MV-4-11 (cell line): ENCODE measurements around the gene FABP6.
"Not testable (repeated sequence)": the region's sequence is repeated elsewhere in the genome, so short reads cannot be mapped to it uniquely, and the experiment has no call there.

Experiments used
- DNase-seq: peaks from one replicate; lab custom pipeline; 2025; lab: John Stamatoyannopoulos, UW

The FABP6 gene, protein sequence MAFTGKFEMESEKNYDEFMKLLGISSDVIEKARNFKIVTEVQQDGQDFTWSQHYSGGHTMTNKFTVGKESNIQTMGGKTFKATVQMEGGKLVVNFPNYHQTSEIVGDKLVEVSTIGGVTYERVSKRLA

GRCh38 chr5:160229190-160229742 is at the start of gene FABP6:
TSS of gene FABP6 (plus strand) at chr5:160229506. CDS start at chr5:160229558, 52 bp downstream.
- no peak for DNase-seq

- no peak for DNase-seq
Observed at GRCh38 chr5:160180931-160181330, 48.4 kb upstream of the FABP6 start.

- DNase-seq = peak; percentile 43
Observed at GRCh38 chr5:160181965-160182622, 47.2 kb upstream of the FABP6 start.

DNA sequence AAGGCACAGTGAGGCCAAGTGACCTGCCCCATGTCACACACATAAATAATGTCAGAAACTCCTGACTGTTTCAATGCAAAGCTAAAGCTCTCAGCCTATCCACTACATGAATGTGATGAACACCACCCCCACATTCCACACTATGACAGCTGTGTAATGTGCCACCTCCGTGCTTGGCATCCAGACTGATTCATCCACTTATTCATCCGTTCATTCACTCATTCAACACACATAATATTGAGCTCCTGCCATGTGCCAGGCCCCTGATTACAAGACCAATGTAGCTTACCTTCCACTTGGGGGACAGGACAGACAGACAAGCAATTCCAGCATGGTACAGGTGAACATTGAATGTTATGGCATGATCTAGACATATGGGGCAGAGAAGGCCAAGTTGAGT is 46.2 kb upstream of the FABP6 start:
- DNase-seq = no peak

GRCh38 chr5:160185626-160186360 is 43.5 kb upstream of the FABP6 start:
- DNase-seq = peak; percentile 71

DNA sequence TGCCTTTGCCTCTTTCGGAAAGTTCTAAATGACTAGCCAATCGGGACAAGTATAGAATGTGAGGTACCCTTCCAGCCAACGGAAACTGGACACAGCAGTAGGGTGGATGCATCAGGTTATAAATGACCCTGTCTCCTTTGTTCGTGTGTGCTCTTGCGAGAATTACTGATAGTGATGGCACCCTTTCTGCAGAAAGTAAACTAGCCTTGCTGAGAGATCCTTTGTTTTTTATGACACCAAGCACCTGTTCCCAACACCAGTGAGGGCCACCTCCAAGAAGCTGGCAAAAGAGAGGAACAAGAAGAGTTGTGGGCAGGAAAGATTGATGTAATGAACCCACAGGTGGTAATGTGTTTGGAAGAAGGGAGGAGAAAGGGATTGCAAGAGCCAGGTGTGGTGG is 42.8 kb upstream of the FABP6 start:
- DNase-seq = no peak

DNA sequence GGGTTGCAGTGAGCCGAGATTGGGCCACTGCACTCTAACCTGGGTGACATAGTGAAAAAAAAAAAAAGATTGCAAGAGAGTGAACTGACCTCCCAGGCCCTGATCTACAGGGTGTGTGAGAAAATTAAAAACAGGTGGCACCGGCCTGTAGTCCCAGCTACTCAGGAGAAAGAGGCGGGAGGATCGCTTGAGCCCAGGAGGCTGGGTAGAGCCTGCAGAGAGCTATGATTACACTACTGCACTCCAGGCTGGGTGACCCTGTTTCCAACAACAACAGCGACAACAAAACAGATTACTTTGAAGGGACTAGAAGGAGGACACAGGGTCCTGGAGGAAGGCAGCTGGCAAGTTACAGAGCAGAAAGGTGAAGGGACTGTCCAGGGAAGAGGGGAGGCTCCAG is 42.2 kb upstream of the FABP6 start:
- no peak for DNase-seq

DNA sequence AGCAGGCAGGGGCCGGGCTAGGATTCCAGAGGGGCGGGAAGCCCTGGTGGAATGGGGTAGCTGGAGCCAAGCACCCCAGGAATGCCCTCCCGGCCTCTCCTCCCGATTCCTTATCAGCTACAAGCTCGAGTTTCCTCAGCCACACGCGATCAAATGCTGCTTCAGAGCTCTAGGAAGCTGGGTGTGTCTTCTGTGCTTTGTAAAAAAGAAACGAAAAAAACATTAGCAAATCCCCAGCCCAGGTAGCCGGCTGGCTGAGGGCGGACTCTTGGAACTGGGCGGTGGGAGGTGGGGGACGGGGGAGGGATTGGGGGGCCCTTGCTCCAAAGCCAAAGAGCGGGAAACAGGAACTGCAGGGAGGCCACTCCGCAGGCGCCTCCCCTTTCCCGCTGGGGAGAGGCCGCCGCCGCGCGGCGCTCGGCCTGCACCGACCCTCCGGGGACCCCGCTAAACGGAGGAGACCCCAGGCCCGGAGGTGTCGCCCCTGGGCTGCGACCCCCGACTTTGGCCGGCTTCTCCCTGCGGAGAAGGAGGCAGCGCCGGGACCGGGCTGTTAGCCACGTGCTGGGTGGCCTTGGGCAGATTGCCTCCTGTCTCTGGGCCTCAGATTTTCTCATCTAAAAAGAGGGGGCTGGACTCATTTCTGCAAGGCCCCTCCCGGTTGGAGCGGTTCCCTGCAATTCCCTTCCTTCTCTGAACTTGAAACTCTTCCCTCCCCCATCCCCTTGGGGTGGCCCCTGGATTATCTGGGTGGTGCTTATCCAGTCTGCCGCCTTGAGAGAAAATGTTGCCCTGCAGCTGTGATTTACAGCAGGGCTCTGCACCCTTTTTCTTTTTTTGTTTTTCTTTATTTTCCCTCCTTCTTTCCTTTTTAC is 40.9 kb upstream of the FABP6 start:
- no peak for DNase-seq

- DNase-seq = no peak
Observed at GRCh38 chr5:160192424-160192823, 36.9 kb upstream of the FABP6 start.

DNA sequence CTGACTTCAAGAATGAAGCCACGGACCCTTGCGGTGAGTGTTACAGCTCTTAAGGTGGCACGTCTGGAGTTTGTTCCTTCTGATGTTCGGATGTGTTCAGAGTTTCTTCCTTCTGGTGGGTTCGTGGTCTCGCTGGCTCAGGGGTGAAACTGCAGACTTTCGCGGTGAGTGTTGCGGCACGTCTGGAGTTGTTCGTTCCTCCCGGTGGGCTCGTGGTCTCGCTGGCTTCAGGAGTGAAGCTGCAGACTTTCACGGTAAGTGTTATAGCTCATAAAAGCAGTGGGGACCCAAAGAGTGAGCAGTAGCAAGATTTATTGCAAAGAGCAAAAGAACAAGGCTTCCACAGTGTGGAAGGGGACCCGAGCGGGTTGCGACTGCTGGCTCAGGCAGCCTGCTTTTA is 36.2 kb upstream of the FABP6 start:
- not testable (repeated sequence) for DNase-seq

DNA sequence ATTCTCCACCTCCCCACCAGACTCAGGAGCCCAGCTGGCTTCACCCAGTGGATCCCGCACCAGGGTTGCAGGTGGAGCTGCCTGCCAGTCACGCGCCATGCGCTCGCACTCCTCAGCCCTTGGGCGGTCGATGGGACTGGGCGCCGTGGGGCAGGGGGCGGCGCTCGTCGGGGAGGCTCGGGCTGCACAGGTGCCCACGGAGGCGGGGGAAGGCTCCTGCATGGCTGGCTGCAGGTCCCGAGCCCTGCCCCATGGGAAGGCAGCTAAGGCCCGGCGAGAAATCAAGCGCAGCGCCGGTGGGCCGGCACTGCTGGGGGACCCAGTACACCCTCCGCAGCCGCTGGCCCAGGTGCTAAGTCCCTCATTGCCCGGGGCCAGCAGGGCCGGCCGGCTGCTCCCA is 35.5 kb upstream of the FABP6 start:
- DNase-seq = not testable (repeated sequence)

- peak; percentile 85 for DNase-seq
Observed at GRCh38 chr5:160197341-160198144, 31.8 kb upstream of the FABP6 start.

DNA sequence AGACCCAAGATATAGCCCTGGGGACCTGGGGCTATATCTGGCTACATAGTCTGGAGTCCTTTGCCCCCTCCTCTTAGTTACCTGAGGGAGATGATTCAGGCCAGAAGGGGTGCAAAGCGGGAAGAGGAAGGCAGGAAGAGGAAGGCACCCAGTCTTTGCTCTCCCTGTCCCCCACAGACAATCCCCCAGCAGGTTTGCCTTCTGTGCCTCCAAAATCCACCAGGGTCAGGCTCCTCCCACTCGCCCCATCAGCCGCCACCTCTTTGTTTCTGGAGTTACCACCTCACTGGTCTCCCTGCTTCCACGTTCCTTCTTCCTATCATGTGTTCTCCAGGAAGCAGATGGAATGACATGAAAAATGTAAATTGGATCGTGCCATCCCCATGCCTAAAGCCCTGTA is 31.2 kb upstream of the FABP6 start:
- no peak for DNase-seq

- DNase-seq = no peak
Observed at GRCh38 chr5:160198841-160199409, 30.4 kb upstream of the FABP6 start.

DNA sequence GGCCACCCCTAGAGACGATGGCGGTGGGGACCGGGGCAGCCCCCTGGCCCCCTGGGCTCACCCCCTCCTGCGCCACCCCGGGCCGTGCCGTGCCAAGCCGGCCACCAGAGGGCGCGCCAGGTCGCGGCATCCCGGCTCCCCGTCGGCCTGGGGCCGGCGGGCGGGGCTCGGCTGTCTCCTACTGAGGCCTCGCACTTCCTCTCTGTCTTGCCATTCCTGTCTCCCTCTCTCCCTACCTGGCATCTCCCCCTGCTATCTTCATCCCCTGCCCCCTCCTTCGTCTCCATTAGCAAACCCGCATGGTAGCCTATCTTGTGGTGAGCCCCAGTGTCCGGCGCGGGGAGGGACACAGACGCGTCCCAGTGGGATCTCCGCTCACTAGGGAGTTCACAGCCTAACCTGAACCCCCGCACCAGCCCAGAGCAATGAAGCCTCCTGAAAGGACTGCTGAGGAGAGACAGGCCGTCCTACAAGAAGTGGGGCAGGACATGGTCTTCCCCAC is 29.8 kb upstream of the FABP6 start:
- DNase-seq = peak; percentile 55

DNA sequence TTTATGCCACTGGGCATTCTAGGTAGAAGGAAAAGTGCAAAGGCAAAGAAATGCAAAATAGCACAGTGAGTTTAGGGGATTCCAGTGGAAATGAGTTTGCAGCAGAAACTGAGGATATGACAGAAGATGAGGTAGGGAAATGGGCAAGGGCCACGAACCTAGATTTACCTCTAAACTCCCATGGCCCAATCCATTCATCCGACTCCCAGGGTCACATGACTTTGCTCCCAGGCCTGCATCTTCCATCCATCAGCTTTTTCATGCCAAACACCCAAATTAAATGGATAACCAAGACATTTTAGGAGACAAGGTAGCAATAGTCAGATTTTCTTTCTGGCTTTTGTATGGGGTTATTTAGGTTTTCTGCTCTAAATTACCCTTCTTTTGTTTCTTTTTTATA is 22.2 kb upstream of the FABP6 start:
- DNase-seq = no peak

DNA sequence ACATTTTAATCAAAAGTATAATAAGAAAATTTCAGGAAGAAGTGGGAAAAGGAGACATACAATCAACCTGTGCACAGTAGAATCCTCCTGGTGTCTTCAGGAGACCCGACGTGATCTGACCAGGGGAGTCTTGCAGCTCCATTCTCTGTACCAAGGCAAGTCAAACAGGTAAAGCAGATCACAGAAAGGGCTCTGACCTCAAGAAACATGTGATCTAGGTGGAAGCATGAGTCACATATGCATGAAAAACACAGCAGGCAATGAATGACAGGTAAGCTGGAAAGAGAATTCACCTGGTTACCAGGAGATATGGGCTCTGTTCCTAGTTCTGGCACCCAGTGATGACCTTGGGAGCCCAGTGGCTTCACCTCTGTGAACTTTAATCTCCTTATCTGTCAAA is 19.4 kb upstream of the FABP6 start:
- no peak for DNase-seq

GRCh38 chr5:160210606-160211005 is 18.7 kb upstream of the FABP6 start:
- no peak for DNase-seq

DNA sequence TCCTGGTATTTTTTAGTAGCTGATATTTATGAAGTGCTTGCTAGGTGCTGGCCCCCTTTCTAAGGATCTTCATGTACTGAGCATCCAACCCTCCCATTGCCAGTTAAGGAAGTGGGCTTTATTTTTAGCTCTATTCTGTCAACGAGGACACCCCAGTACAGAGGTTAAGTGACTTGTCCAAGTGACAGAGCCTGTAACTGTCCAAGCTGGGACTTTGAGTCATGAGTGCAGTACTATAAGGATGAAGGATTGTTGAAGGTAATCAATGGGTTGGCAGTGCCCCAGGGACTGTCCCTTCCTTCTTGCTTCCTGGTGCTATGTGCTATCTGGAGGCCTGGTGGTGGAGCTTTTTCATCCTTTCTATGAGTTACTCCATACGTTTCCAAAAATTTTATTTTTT is 18.0 kb upstream of the FABP6 start:
- DNase-seq = no peak

- no peak for DNase-seq
Observed at GRCh38 chr5:160213537-160213936, 15.8 kb upstream of the FABP6 start.

DNA sequence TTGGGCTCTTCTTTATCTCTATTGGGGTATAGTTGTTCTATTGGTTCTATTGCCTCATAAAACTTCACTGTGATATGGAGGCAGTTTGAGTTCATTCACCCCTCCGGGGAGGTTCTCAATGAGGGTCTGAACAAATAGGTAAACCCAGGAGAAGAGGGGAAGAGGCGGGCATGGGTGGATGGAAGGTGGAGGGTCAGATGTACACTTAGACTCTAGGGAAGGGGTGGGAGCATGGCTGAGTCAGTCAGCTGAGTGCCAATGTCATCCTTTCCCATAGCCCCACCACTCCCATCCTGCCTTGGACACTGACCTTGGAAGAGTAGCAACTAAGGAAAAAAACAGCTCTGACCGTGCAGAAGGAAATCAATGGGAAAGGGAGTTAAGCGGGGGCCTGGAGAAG is 9.9 kb upstream of the FABP6 start:
- no peak for DNase-seq
